C4-2B (cell line): ENCODE results near the gene KCNQ5.

Experiments
- CTCF ChIP-seq: fragments of 450-650 bp; conservative IDR thresholded peaks from 2 replicates; pipeline ENCODE4 v1.5.1; 2017; ENCODE audit warnings: mild to moderate bottlenecking
- ZFX ChIP-seq: fragments of 450-650 bp; IDR thresholded peaks from 2 replicates; pipeline ENCODE4 v1.6.1; 2017

DNA sequence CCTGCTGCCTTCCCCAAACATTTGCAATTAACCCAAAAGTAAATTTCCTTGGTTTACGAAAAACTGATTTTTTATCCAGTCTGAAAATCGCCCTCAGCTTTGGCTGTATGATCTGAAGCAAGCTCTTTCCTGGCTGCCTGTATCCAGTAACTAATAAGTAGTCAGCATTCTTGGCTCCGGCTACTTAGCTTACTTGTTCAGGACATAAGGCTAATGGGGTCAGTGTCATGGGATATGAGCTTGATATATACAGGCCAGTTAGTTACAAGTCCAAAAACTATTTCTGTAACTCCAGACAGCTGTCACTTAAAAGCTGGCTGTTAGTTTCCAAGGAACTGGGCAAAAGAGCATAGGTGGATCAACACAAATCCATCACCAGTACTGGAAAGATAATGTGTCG lies 547.2 kb downstream of the KCNQ5 start:
- TF ChIP-seq CTCF (no peak), ZFX (no peak)
